ENCODE results near the gene BRD9.

DNA sequence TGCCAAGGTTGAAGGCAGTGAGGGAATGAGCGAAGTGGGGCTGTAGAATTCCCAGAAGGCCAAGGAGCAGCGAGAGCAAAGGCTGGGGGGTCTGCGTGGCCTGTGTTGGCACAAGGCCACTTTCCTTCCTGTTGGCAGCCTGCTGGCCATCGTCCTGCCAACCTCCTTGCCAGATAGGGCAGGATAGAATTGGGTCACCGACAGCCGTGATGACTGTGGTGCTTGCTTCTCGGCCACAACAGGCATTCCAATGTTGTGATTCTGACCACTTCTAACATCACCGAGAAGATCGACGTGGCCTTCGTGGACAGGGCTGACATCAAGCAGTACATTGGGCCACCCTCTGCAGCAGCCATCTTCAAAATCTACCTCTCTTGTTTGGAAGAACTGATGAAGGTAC is 19.0 kb upstream of the BRD9 start:
- TF ChIP-seq, protein P1, sequence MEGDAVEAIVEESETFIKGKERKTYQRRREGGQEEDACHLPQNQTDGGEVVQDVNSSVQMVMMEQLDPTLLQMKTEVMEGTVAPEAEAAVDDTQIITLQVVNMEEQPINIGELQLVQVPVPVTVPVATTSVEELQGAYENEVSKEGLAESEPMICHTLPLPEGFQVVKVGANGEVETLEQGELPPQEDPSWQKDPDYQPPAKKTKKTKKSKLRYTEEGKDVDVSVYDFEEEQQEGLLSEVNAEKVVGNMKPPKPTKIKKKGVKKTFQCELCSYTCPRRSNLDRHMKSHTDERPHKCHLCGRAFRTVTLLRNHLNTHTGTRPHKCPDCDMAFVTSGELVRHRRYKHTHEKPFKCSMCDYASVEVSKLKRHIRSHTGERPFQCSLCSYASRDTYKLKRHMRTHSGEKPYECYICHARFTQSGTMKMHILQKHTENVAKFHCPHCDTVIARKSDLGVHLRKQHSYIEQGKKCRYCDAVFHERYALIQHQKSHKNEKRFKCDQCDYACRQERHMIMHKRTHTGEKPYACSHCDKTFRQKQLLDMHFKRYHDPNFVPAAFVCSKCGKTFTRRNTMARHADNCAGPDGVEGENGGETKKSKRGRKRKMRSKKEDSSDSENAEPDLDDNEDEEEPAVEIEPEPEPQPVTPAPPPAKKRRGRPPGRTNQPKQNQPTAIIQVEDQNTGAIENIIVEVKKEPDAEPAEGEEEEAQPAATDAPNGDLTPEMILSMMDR (IDR thresholded peaks at IDR 0.05): no peak
- no peak for TF ChIP-seq POLR2A (IDR thresholded peaks at IDR 0.05)

Data from body of pancreas (tissue), 4 donors.